HepG2 (cell line): ENCODE data around the gene RAD21L1. TPM values are rescaled to one million over a fixed set of nuclear protein-coding genes. Genes with fewer than 3 reads are reported as not detected.

ENCODE experiments used
- BRD4 ChIP-seq: sonication (generic); formaldehyde crosslinking; IDR thresholded peaks from 2 replicates; pipeline ENCODE4 v1.4.0; 2020; ENCODE audit warnings: missing genetic modification reagents
- ETS1 ChIP-seq: sonication (generic); formaldehyde crosslinking; IDR thresholded peaks from 2 replicates; pipeline ENCODE4 v1.4.0; 2020; ENCODE audit warnings: missing genetic modification reagents
- ETV5 ChIP-seq: IDR thresholded peaks from 2 replicates; pipeline ENCODE4 v1.6.1; 2018; ENCODE audit warnings: missing biosample characterization, missing genetic modification reagents, inconsistent platforms, borderline replicate concordance
- GZF1 ChIP-seq: sonication (generic); formaldehyde crosslinking; IDR thresholded peaks from 2 replicates; pipeline ENCODE4 v1.5.1; 2020; ENCODE audit warnings: mild to moderate bottlenecking, missing genetic modification reagents
- NBN ChIP-seq: fragments of 450-650 bp; conservative IDR thresholded peaks from 2 replicates; pipeline ENCODE4 v1.6.1; 2017
- RERE ChIP-seq: IDR thresholded peaks from 2 replicates; pipeline ENCODE4 v1.6.1; 2016; ENCODE audit warnings: low read depth, missing genetic modification reagents, missing compliant biosample characterization
- SIN3A ChIP-seq: IDR thresholded peaks from 2 replicates; pipeline ENCODE4 v1.6.1; 2011; ENCODE audit warnings: low read depth, mild to moderate bottlenecking, control low read depth, low read length, borderline replicate concordance
- SP2 ChIP-seq: sonication (generic); formaldehyde crosslinking; IDR thresholded peaks from 2 replicates; pipeline ENCODE4 v1.5.1; 2020; ENCODE audit warnings: mild to moderate bottlenecking, missing genetic modification reagents
- SRSF4 ChIP-seq: fragments of 200-400 bp; formaldehyde crosslinking; IDR thresholded peaks from one replicate; pipeline ENCODE4 v1.6.1; 2018; ENCODE audit warnings: mild to moderate bottlenecking, low read depth, low read length, moderate library complexity; ENCODE audit not compliant: poor library complexity, severe bottlenecking
- ZFP91 ChIP-seq: sonication (generic); formaldehyde crosslinking; IDR thresholded peaks from 2 replicates; pipeline ENCODE4 v1.9.0; 2022; ENCODE audit warnings: missing genetic modification reagents, mild to moderate bottlenecking, borderline replicate concordance
- ZNF124 ChIP-seq: sonication (generic); formaldehyde crosslinking; IDR thresholded peaks from 2 replicates; pipeline ENCODE4 v1.4.0; 2020; ENCODE audit warnings: missing genetic modification reagents
- ZNF235 ChIP-seq: sonication (generic); formaldehyde crosslinking; IDR thresholded peaks from 2 replicates; pipeline ENCODE4 v1.8.1; 2023; ENCODE audit warnings: mild to moderate bottlenecking, missing genetic modification reagents, borderline replicate concordance
- ZNF414 ChIP-seq: sonication (generic); formaldehyde crosslinking; IDR thresholded peaks from 2 replicates; pipeline ENCODE4 v1.5.0; 2020; ENCODE audit warnings: missing genetic modification reagents
- ZNF44 ChIP-seq: sonication (generic); formaldehyde crosslinking; IDR thresholded peaks from 2 replicates; pipeline ENCODE4 v1.5.1; 2020; ENCODE audit warnings: mild to moderate bottlenecking, missing genetic modification reagents
- ZNF484 ChIP-seq: sonication (generic); formaldehyde crosslinking; IDR thresholded peaks from 2 replicates; pipeline ENCODE4 v1.5.1; 2020; ENCODE audit warnings: mild to moderate bottlenecking, low read depth, missing genetic modification reagents, borderline replicate concordance
- ZNF605 ChIP-seq: sonication (generic); formaldehyde crosslinking; IDR thresholded peaks from 2 replicates; pipeline ENCODE4 v1.8.0; 2022; ENCODE audit warnings: mild to moderate bottlenecking, missing genetic modification reagents
- ZNF839 ChIP-seq: sonication (generic); formaldehyde crosslinking; IDR thresholded peaks from 2 replicates; pipeline ENCODE4 v1.4.0; 2020; ENCODE audit warnings: missing genetic modification reagents, mild to moderate bottlenecking, borderline replicate concordance
- ZNF891 ChIP-seq: sonication (generic); formaldehyde crosslinking; IDR thresholded peaks from 2 replicates; pipeline ENCODE4 v1.5.0; 2020; ENCODE audit warnings: mild to moderate bottlenecking, missing genetic modification reagents
- ZSCAN20 ChIP-seq: sonication (generic); formaldehyde crosslinking; IDR thresholded peaks from 2 replicates; pipeline ENCODE4 v1.4.0; 2020; ENCODE audit warnings: missing genetic modification reagents, mild to moderate bottlenecking, borderline replicate concordance
- polyA plus RNA-seq, 8 experiments: library from polyadenylated mRNA; depleted of rRNA in 3 of 8; stranded (reverse) in 7 of 8; unstranded in 1 of 8; fragments of >200 nt; fragmentation: Illumina TruSeq in 4 of 8; extraction: Trizol in 4 of 8; gene quantifications; 2 replicates each; pipeline versions ENCODE4 v1.2.1 to v1.2.3, GENCODE V29; 2011 to 2016; ENCODE audit warnings: low read depth in 4 of 8, missing spikeins in 1 of 8, mixed read lengths in 1 of 8; ENCODE audit not compliant: insufficient read depth in 1 of 8
- total RNA-seq, 5 experiments: library from RNA; depleted of rRNA; stranded (reverse); fragments of >200 nt; fragmentation: Illumina TruSeq; extraction: Trizol; gene quantifications; 2 replicates each; pipeline ENCODE4 v1.2.3, GENCODE V29; 2016; ENCODE audit warnings: low read depth in 1 of 5

RAD21L1 gene
- total and polyA plus RNA-seq, 2 of the 13 experiments (the other 11 are each of a cell fraction or from before 2014, with no cell fraction given), result not detected

- TF ChIP-seq BRD4 (CRISPR knock-in tag), result 0 out of 2 replicates have a peak, but pooled peaks have one; percentile 8
- no peak for TF ChIP-seq ZNF44 (CRISPR knock-in tag)
- TF ChIP-seq NBN, result no peak
- TF ChIP-seq SIN3A, result peak; percentile 22; the same call in 1 of the 2 replicates
- TF ChIP-seq ZFP91 (CRISPR knock-in tag), result peak; percentile 44; the same call in 1 of the 2 replicates
- TF ChIP-seq SRSF4, result no peak
- 0 out of 2 replicates have a peak, but pooled peaks have one; percentile 31 for TF ChIP-seq ZNF484 (CRISPR knock-in tag)
- TF ChIP-seq SP2 (CRISPR knock-in tag), result 0 out of 2 replicates have a peak, but pooled peaks have one; percentile 1
- TF ChIP-seq ZSCAN20 (CRISPR knock-in tag), result 0 out of 2 replicates have a peak, but pooled peaks have one; percentile 58
- TF ChIP-seq ZNF235 (CRISPR knock-in tag), result peak; percentile 49; the same call in 1 of the 2 replicates
- no peak for TF ChIP-seq ZNF605 (CRISPR knock-in tag)
- 0 out of 2 replicates have a peak, but pooled peaks have one; percentile 3 for TF ChIP-seq ETV5 (CRISPR knock-in tag)
- no peak for TF ChIP-seq RERE (CRISPR knock-in tag)
- TF ChIP-seq ETS1, result no peak
- peak; percentile 42; the same call in 1 of the 2 replicates for TF ChIP-seq ZNF839 (CRISPR knock-in tag)
- no peak for TF ChIP-seq ZNF124 (CRISPR knock-in tag)
- TF ChIP-seq ZNF891 (CRISPR knock-in tag), result peak; percentile 55; the same call in 1 of the 2 replicates
- no peak for TF ChIP-seq GZF1 (CRISPR knock-in tag)
- no peak for TF ChIP-seq ZNF414 (CRISPR knock-in tag)
Measured at GRCh38 chr20:1225783-1226654, at the start of gene RAD21L1 (continued).
